HG03457 (cell line): ENCODE data around the gene CCDC15.
"Not testable (repeated sequence)": the region's sequence is repeated elsewhere in the genome, so short reads cannot be mapped to it uniquely, and the experiment has no call there.

Experiments
- ATAC-seq: cut with Tn5 transposase; IDR thresholded peaks from one replicate; pipeline ENCODE4 v1.9.1; 2021; ENCODE audit warnings: moderate number of reproducible peaks; ENCODE audit not compliant: unreplicated experiment

CCDC15 gene

GRCh38 chr11:125079878-125080530, 126.0 kb downstream of the CCDC15 start:
- no peak for ATAC-seq

GRCh38 chr11:125080531-125080911, 126.5 kb downstream of the CCDC15 start:
- ATAC-seq: no peak

- ATAC-seq: no peak
Measured at GRCh38 chr11:125081098-125081798, 127.2 kb downstream of the CCDC15 start.

- ATAC-seq: no peak
Measured at GRCh38 chr11:125082040-125082439, 128.0 kb downstream of the CCDC15 start.

GRCh38 chr11:125082611-125083311, 128.8 kb downstream of the CCDC15 start:
- ATAC-seq: no peak

GRCh38 chr11:125083312-125084056, 129.5 kb downstream of the CCDC15 start:
- no peak for ATAC-seq

- ATAC-seq: no peak
Measured at GRCh38 chr11:125084057-125084416, 130.0 kb downstream of the CCDC15 start.

GRCh38 chr11:125084761-125085231, 130.8 kb downstream of the CCDC15 start:
- no peak for ATAC-seq

GRCh38 chr11:125085301-125086081, 131.5 kb downstream of the CCDC15 start:
- ATAC-seq: no peak

- no peak for ATAC-seq
Measured at GRCh38 chr11:125086633-125087296, 132.8 kb downstream of the CCDC15 start.

GRCh38 chr11:125088123-125088522, 134.1 kb downstream of the CCDC15 start:
- ATAC-seq: no peak

- ATAC-seq: no peak
Measured at GRCh38 chr11:125088576-125089455, 134.8 kb downstream of the CCDC15 start.

GRCh38 chr11:125089481-125089880, 135.5 kb downstream of the CCDC15 start:
- ATAC-seq: not testable (repeated sequence)

GRCh38 chr11:125090151-125090550, 136.1 kb downstream of the CCDC15 start:
- ATAC-seq: not testable (repeated sequence)

- no peak for ATAC-seq
Measured at GRCh38 chr11:125090816-125091215, 136.8 kb downstream of the CCDC15 start.
